ENCODE measurements around the gene SRRM1. TPM values are rescaled to one million over a fixed set of nuclear protein-coding genes. Genes with fewer than 3 reads are reported as not detected.

Gene SRRM1
- total RNA-seq, 1 experiment from 2014 or later, result 290 TPM

GRCh38 chr1:24694380-24694843 is 51.3 kb downstream of the SRRM1 start:
- no peak overlapping the region for H3K9ac ChIP-seq (ENCODE audit: extremely low read depth, insufficient read length, low read length)
- no peaks in the 10 kb centered on the region for H3K27me3 ChIP-seq (ENCODE audit: insufficient read depth, low read length)
- no peak overlapping the region for H3K4me3 Mint-ChIP-seq
- no peak for TF ChIP-seq CTCF (conservative IDR thresholded peaks at IDR 0.05)
- no peak overlapping the region for H2BK12ac ChIP-seq (ENCODE audit: insufficient read length, low read depth, low read length)
- no peaks in the 10 kb centered on the region for H3K79me2 ChIP-seq (ENCODE audit: insufficient read depth, low read length)
- no peak overlapping the region for H2AK5ac ChIP-seq (ENCODE audit: insufficient read length, low read length)
- no peak overlapping the region; a peak in 1 of 7 replicates for H3K27ac Mint-ChIP-seq
- H3K4ac ChIP-seq (ENCODE audit: low read depth, low read length), result no peak overlapping the region
- no peak overlapping the region for H2BK20ac ChIP-seq (ENCODE audit: low read depth, low read length, poor library complexity, severe bottlenecking)
- H3K56ac ChIP-seq (ENCODE audit: insufficient read length, low read depth, low read length), result no peak overlapping the region
- H2BK5ac ChIP-seq (ENCODE audit: insufficient read length, low read length), result no peak overlapping the region
- peaks cover 2% of the 10 kb centered on the region for H3K27me3 Mint-ChIP-seq (ENCODE audit: low read depth)
- H4K8ac ChIP-seq (replicated peaks; ENCODE audit: insufficient read length, low read depth, low read length), result no peak overlapping the region
- H2BK120ac ChIP-seq (ENCODE audit: low read depth, low read length, poor library complexity, severe bottlenecking), result no peak overlapping the region
- no CpG with 5 or more reads among the region's 6 CpGs for WGBS (ENCODE audit: extremely low coverage, insufficient read length, low lambda C conversion rate)
- peaks cover 6% of the 10 kb centered on the region in 2 experiments; a peak in 3 of 4 replicates for H3K4me1 Mint-ChIP-seq
- no peaks in the 10 kb centered on the region for H3K9me3 ChIP-seq (ENCODE audit: control insufficient read depth, low read depth, low read length)
- no peak overlapping the region for H3K23ac ChIP-seq (ENCODE audit: insufficient read length, low read depth, low read length)
- H4K5ac ChIP-seq (ENCODE audit: insufficient read length, low read depth, low read length), result no peak overlapping the region
- H3K27ac ChIP-seq (ENCODE audit: insufficient read length, low read depth, low read length), result no peak overlapping the region
- peaks cover 12 to 14% of the 10 kb centered on the region in 2 experiments for H3K9me3 Mint-ChIP-seq
- H3T11ph ChIP-seq (ENCODE audit: low read length), result no peak overlapping the region
- peaks cover 3 to 15% (median 5%) of the 10 kb centered on the region in 3 experiments; a peak in 4 of 7 replicates for H3K36me3 Mint-ChIP-seq (ENCODE audit: insufficient read depth in 1 of 3, low read depth in 3 of 3)
- no peak overlapping the region for H3K4me2 ChIP-seq (ENCODE audit: insufficient read depth, insufficient read length, low read length)
- H3K4me1 ChIP-seq (ENCODE audit: insufficient read depth, low read length), result no peaks in the 10 kb centered on the region
- H3K18ac ChIP-seq (ENCODE audit: insufficient read length, low read depth, low read length), result no peak overlapping the region
- DNase-seq, result no peak
- H3K14ac ChIP-seq (ENCODE audit: insufficient read depth, low read length), result no peak overlapping the region
- no peaks in the 10 kb centered on the region for H3K23me2 ChIP-seq (ENCODE audit: insufficient read length, low read depth, low read length, poor library complexity, severe bottlenecking)
- no peak overlapping the region for H2AFZ ChIP-seq (ENCODE audit: low read length)
- no peak overlapping the region for H4K91ac ChIP-seq (ENCODE audit: insufficient read length, low read depth, low read length)
- no peaks in the 10 kb centered on the region for H3K79me1 ChIP-seq (ENCODE audit: insufficient read depth, low read depth, low read length, poor library complexity, severe bottlenecking)
- H2BK15ac ChIP-seq (ENCODE audit: low read depth, low read length), result no peak overlapping the region
- H4K20me1 ChIP-seq (ENCODE audit: control insufficient read depth, insufficient read depth, insufficient read length), result no peaks in the 10 kb centered on the region
